CD4-positive, alpha-beta memory T cell (primary cell): ENCODE results near the gene BLTP1. TPM values are rescaled to one million over a fixed set of nuclear protein-coding genes. Genes with fewer than 3 reads are reported as not detected.

Source experiments
- CTCF ChIA-PET: fragments of 350-600 bp; sonication (Branson Sonifier 250); formaldehyde crosslinking; loops from one replicate; lab custom pipeline; 2021; ENCODE audit warnings: inconsistent platforms; ENCODE audit not compliant: partially characterized antibody; lab: Charles Lee
- POLR2A ChIA-PET: fragments of 350-600 bp; sonication (Branson Sonifier 250); formaldehyde crosslinking; loops from one replicate; lab custom pipeline; 2021; ENCODE audit not compliant: partially characterized antibody; lab: Charles Lee
- DNase-seq, 5 donors: peaks; one replicate each; pipeline versions ENCODE4 v3.0.0 to v3.0.0-alpha.2; 2020 to 2022; ENCODE audit warnings: mixed read lengths in 1 of 5
- H3K27ac ChIP-seq: one replicate; pipeline ENCODE4 v1.7.0; 2013; ENCODE audit warnings: low read depth, low read length
- H3K27me3 ChIP-seq: 2 replicates; pipeline ENCODE4 v1.7.0; 2013; ENCODE audit warnings: mild to moderate bottlenecking, low read length, moderate library complexity; ENCODE audit not compliant: insufficient read depth
- H3K36me3 ChIP-seq: 2 replicates; pipeline ENCODE4 v1.7.0; 2013; ENCODE audit warnings: mild to moderate bottlenecking, low read length, moderate library complexity; ENCODE audit not compliant: insufficient read depth
- H3K4me1 ChIP-seq: 2 replicates; pipeline ENCODE4 v1.7.0; 2013; ENCODE audit warnings: mild to moderate bottlenecking, low read length, moderate library complexity; ENCODE audit not compliant: insufficient read depth
- H3K4me3 ChIP-seq, 2 donors: one replicate each; pipeline ENCODE4 v1.7.0; 2013; ENCODE audit warnings: low read length in 2 of 2, mild to moderate bottlenecking in 1 of 2
- H3K9me3 ChIP-seq, 2 donors: one replicate each; pipeline ENCODE4 v1.7.0; 2013; ENCODE audit warnings: low read length in 2 of 2, control low read depth in 1 of 2; ENCODE audit not compliant: control insufficient read depth in 1 of 2
- H3K27ac Mint-ChIP-seq, 7 donors: one replicate each; pipeline ENCODE4 v1.8.0; 2020 to 2021; ENCODE audit warnings: mixed read lengths in 7 of 7, mild to moderate bottlenecking in 6 of 7, inconsistent platforms in 3 of 7, moderate library complexity in 3 of 7
- H3K27me3 Mint-ChIP-seq, 2 donors: one replicate each; pipeline ENCODE4 v1.8.0; 2020 to 2021; ENCODE audit warnings: mixed read lengths in 2 of 2
- H3K36me3 Mint-ChIP-seq, 2 donors: one replicate each; pipeline ENCODE4 v1.8.0; 2020 to 2021; ENCODE audit warnings: mixed read lengths in 2 of 2, inconsistent platforms in 1 of 2, mild to moderate bottlenecking in 1 of 2
- H3K4me1 Mint-ChIP-seq, 4 donors: one replicate each; pipeline ENCODE4 v1.8.0; 2020 to 2021; ENCODE audit warnings: mixed read lengths in 4 of 4, mild to moderate bottlenecking in 1 of 4
- H3K4me3 Mint-ChIP-seq, 8 donors: one replicate each; pipeline ENCODE4 v1.8.0; 2020 to 2021; ENCODE audit warnings: mixed read lengths in 8 of 8, mild to moderate bottlenecking in 7 of 8, moderate library complexity in 6 of 8, inconsistent platforms in 3 of 8
- H3K9me3 Mint-ChIP-seq, 8 donors: one replicate each; pipeline ENCODE4 v1.8.0; 2020 to 2021; ENCODE audit warnings: mixed read lengths in 8 of 8, mild to moderate bottlenecking in 5 of 8, inconsistent platforms in 3 of 8, moderate library complexity in 1 of 8
- intact Hi-C: fragments of 100-400 bp; cut with micrococcal nuclease; formaldehyde crosslinking; loops from one replicate; pipeline ENCODE4 v1.15.1; 2023
- polyA plus RNA-seq, 2 donors: library from polyadenylated mRNA; unstranded; fragments of 300-500 nt; fragmentation: Illumina TruSeq; gene quantifications; one replicate each; pipeline ENCODE4 v1.2.3, GENCODE V29; 2021
- total RNA-seq, 2 experiments: library from RNA; stranded (reverse); gene quantifications; one replicate each; pipeline ENCODE4 v1.2.3, GENCODE V29; 2021

BLTP1 gene
- total and polyA plus RNA-seq, 4 experiments from 2014 or later, result 3.5 to 87.5 (median 48.2) TPM

- Histone ChIP-seq H3K27me3 (no peaks in the 10 kb centered on the region), H3K36me3 (no peaks in the 10 kb centered on the region), H3K9me3 (no peaks in the 10 kb centered on the region), H3K27ac (no peak overlapping the region), H3K4me3 (no peak overlapping the region), H3K4me1 (peaks cover 25% of the 10 kb centered on the region)
- Mint-ChIP-seq H3K27ac (no peak overlapping the region), H3K4me1 (peaks cover 20 to 29% (median 24%) of the 10 kb centered on the region in 4 donors), H3K9me3 (peaks cover 5 to 29% (median 22%) of the 10 kb centered on the region in 8 donors), H3K4me3 (no peak overlapping the region), H3K27me3 (no peaks in the 10 kb centered on the region), H3K36me3 (peaks cover 8 to 15% of the 10 kb centered on the region in 2 donors)
- POLR2A ChIA-PET, result interaction anchor here (1.8 kb wide), 1 partner anchor 11 kb away, joined by 5 read pairs; no protein-coding TSS in a partner anchor
- CTCF ChIA-PET, result interaction anchor here (1.2 kb wide), 1 partner anchor 11 kb away, joined by 4 read pairs; no protein-coding TSS in a partner anchor
- intact Hi-C loops, result loop anchor here (5.0 kb wide), 1 partner anchor 33 kb away; the partner anchor contains the start of gene BLTP1
- no peak for DNase-seq
These were observed 32.4 kb upstream of the BLTP1 start for GRCh38 chr4:122119739-122120138.

- no peak for DNase-seq
- H3K36me3 ChIP-seq, result no peaks in the 10 kb centered on the region
- no peaks in the 10 kb centered on the region for H3K27me3 ChIP-seq
- no peak overlapping the region for H3K4me3 ChIP-seq
- intact Hi-C loops, result no loop called here
- H3K4me1 Mint-ChIP-seq, result peaks cover 18 to 25% (median 22%) of the 10 kb centered on the region in 4 donors
- H3K36me3 Mint-ChIP-seq, result peaks cover 8 to 15% of the 10 kb centered on the region in 2 donors
- no peak overlapping the region for H3K27ac Mint-ChIP-seq
- H3K27me3 Mint-ChIP-seq, result no peaks in the 10 kb centered on the region
- peaks cover 5 to 29% (median 22%) of the 10 kb centered on the region in 8 donors for H3K9me3 Mint-ChIP-seq
- ChIA-PET CTCF (interaction anchor here (0.7 kb wide), 1 partner anchor 77 kb away, joined by 3 read pairs; no protein-coding TSS in a partner anchor), POLR2A (interaction anchor here (1.8 kb wide), 1 partner anchor 9 kb away, joined by 5 read pairs; no protein-coding TSS in a partner anchor)
- no peak overlapping the region for H3K27ac ChIP-seq
- no peaks in the 10 kb centered on the region for H3K9me3 ChIP-seq
- H3K4me3 Mint-ChIP-seq, result no peak overlapping the region
- H3K4me1 ChIP-seq, result peaks cover 23% of the 10 kb centered on the region
These were observed 30.5 kb upstream of the BLTP1 start for GRCh38 chr4:122121593-122121992.

GRCh38 chr4:122122083-122122482, 30.0 kb upstream of the BLTP1 start:
- H3K36me3 Mint-ChIP-seq, result peaks cover 8 to 15% of the 10 kb centered on the region in 2 donors
- POLR2A ChIA-PET, result no interaction called here

DNA sequence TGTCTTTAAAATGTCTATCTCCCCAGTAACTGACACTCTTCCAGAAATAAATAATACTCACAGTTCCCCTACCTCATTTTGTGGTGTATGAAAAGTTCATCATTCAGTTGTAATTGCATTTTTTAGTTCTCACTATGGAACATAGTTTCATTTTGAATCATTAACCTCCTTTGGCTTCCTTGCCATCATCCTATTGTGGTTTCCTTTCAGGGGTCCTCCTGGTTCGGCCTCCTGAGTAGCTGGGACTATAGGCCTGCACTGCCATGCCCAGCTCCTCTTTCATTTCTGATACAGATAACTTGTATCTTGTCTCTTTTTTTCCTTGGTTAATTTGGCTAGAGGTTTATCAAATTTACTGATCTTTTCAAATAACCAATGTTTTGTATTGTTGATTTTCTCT, 23.1 kb upstream of the BLTP1 start:
- ChIA-PET POLR2A (interaction anchor here (1.0 kb wide), 1 partner anchor 23 kb away, joined by 3 read pairs; the partner anchor contains the start of gene BLTP1), CTCF (no interaction called here)
- H3K4me1 Mint-ChIP-seq, result peaks cover 16 to 34% (median 22%) of the 10 kb centered on the region in 4 donors
- intact Hi-C loops, result no loop called here
- no peak overlapping the region for H3K4me3 Mint-ChIP-seq
- Histone ChIP-seq H3K4me1 (peaks cover 21% of the 10 kb centered on the region), H3K9me3 (no peaks in the 10 kb centered on the region), H3K27me3 (no peaks in the 10 kb centered on the region), H3K36me3 (no peaks in the 10 kb centered on the region), H3K27ac (no peak overlapping the region), H3K4me3 (no peak overlapping the region)
- peaks cover under 1 to 12% (median 4%) of the 10 kb centered on the region in 8 donors for H3K9me3 Mint-ChIP-seq
- peak overlapping the region in 1 of 7 donors; percentile 70 for H3K27ac Mint-ChIP-seq
- H3K36me3 Mint-ChIP-seq, result peaks cover 9 to 11% of the 10 kb centered on the region in 2 donors
- no peak for DNase-seq
- H3K27me3 Mint-ChIP-seq, result no peaks in the 10 kb centered on the region

More at GRCh38 chr4:122122083-122122482, 30.0 kb upstream of the BLTP1 start:
- intact Hi-C loops, result no loop called here
- Histone ChIP-seq H3K9me3 (no peaks in the 10 kb centered on the region), H3K4me1 (peaks cover 18% of the 10 kb centered on the region), H3K4me3 (no peak overlapping the region), H3K36me3 (no peaks in the 10 kb centered on the region), H3K27me3 (no peaks in the 10 kb centered on the region), H3K27ac (no peak overlapping the region)
- Mint-ChIP-seq H3K4me1 (peaks cover 14 to 20% (median 17%) of the 10 kb centered on the region in 4 donors), H3K27me3 (no peaks in the 10 kb centered on the region), H3K9me3 (peaks cover 5 to 29% (median 22%) of the 10 kb centered on the region in 8 donors), H3K4me3 (no peak overlapping the region), H3K27ac (no peak overlapping the region)
- CTCF ChIA-PET, result interaction anchor here (0.7 kb wide), 1 partner anchor 77 kb away, joined by 3 read pairs; no protein-coding TSS in a partner anchor
- DNase-seq, result no peak

DNA sequence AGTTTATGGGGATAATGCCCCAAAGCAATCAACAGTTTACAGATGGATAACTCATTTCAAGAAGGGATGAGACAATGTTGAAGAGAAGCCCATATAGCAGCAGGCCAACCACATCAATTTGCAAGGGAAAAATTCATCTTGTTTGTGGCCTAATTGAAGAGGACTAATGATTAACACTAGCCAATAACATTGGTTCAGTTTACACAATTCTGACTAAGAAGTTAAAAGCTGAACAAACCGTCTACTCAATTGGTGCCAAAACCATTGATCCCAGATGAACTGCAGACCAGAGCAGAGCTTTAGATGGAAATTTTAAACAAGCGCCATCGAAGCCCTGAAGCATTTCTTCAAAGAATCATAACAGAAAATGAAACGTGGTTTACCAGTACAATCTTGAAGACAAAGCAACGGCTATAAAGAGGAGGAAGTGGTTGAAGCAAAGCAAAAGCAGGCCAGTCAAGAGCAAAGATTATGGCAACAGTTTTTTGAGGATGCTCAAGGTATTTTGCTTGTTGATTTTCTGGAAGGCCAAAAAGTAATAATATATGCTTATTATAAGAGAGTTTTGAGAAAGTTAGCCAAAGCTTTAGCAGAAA, 20.5 kb upstream of the BLTP1 start:
- H3K27me3 ChIP-seq, result no peaks in the 10 kb centered on the region
- H3K36me3 ChIP-seq, result no peaks in the 10 kb centered on the region
- H3K4me3 ChIP-seq, result no peak overlapping the region
- peak in 4 of 5 donors; percentile 43 to 62 (median 53) for DNase-seq
- ChIA-PET POLR2A (interaction anchor here (1.3 to 4.7 kb wide), 5 partner anchors 11 to 601 kb away, joined by 3 to 40 read pairs (median 5); partner anchors contain the start of genes BBS12, BLTP1 and CCNA2), CTCF (interaction anchor here (0.9 to 1.0 kb wide), 2 partner anchors 19 to 20 kb away, joined by 3 read pairs; no protein-coding TSS in a partner anchor)
- H3K27ac ChIP-seq, result peak overlapping the region; percentile 11
- intact Hi-C loops, result loop anchor here (2.0 kb wide), 1 partner anchor 21 kb away; the partner anchor contains the start of gene BLTP1
- peaks cover 16 to 34% (median 22%) of the 10 kb centered on the region in 4 donors for H3K4me1 Mint-ChIP-seq
- no peaks in the 10 kb centered on the region for H3K27me3 Mint-ChIP-seq
- peaks cover 0 to 9% (median 3%) of the 10 kb centered on the region in 8 donors for H3K9me3 Mint-ChIP-seq
- H3K4me1 ChIP-seq, result peaks cover 21% of the 10 kb centered on the region
- H3K9me3 ChIP-seq, result no peaks in the 10 kb centered on the region
- peak overlapping the region; percentile 28 to 95 (median 89) for H3K27ac Mint-ChIP-seq
- H3K36me3 Mint-ChIP-seq, result peaks cover 7 to 11% of the 10 kb centered on the region in 2 donors
- peak overlapping the region; percentile 13 to 74 (median 54) for H3K4me3 Mint-ChIP-seq

DNA sequence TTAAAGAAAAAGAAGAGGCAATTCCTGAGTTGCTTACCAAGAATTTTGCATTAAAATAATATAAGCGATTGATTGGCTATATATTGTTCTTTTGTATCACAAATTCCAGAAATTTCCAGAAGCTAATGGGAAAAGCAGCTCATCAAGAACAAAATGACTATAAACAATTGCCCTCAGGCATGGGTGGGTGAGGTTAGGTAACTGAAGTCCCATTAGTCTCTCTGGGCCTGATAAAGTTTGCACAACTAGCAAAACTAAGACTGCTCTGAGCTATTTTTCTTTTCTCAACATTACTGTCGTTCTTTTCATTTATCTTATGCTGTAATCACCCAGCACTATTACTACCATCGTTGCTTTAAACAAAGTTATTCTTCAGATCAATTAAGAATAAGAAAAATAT, 19.2 kb upstream of the BLTP1 start:
- H3K4me3 ChIP-seq, result no peak overlapping the region
- no peak overlapping the region for H3K4me3 Mint-ChIP-seq
- no peak overlapping the region for H3K27ac ChIP-seq
- ChIA-PET CTCF (interaction anchor here (1.1 to 1.3 kb wide), 2 partner anchors 232 to 585 kb away, joined by 3 to 4 read pairs; no protein-coding TSS in a partner anchor), POLR2A (interaction anchor here (4.7 kb wide), 1 partner anchor 18 kb away, joined by 40 read pairs; the partner anchor contains the start of gene BLTP1)
- no peaks in the 10 kb centered on the region for H3K9me3 ChIP-seq
- no peaks in the 10 kb centered on the region for H3K27me3 Mint-ChIP-seq
- peaks cover 0 to 9% (median 2%) of the 10 kb centered on the region in 8 donors for H3K9me3 Mint-ChIP-seq
- peaks cover 21% of the 10 kb centered on the region for H3K4me1 ChIP-seq
- intact Hi-C loops, result no loop called here
- H3K4me1 Mint-ChIP-seq, result peaks cover 16 to 34% (median 22%) of the 10 kb centered on the region in 4 donors
- H3K36me3 Mint-ChIP-seq, result peaks cover 7 to 11% of the 10 kb centered on the region in 2 donors
- no peak for DNase-seq
- no peak overlapping the region for H3K27ac Mint-ChIP-seq
- H3K36me3 ChIP-seq, result no peaks in the 10 kb centered on the region
- no peaks in the 10 kb centered on the region for H3K27me3 ChIP-seq

DNA sequence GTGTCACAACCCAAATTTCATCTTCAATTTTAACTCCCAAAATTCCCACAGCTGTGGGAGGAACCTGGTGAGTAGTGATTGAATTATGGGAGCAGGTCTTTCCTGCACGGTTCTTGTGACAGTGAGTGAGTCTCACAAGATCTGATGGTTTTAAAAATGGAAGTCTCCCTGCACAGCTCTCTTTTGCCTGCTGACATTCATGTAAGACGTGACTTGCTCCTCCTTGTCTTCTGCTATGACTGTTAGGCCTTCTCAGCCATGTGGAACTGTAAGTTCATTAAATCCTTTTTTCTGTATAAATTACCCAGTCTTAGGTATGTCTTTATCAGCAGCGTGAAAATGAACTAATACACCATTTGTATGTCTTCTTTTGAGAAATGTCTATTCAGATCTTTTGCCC, 13.0 kb upstream of the BLTP1 start:
- Histone ChIP-seq H3K27ac (no peak overlapping the region), H3K36me3 (no peaks in the 10 kb centered on the region), H3K9me3 (no peaks in the 10 kb centered on the region), H3K4me1 (no peaks in the 10 kb centered on the region), H3K27me3 (no peaks in the 10 kb centered on the region), H3K4me3 (no peak overlapping the region)
- Mint-ChIP-seq H3K9me3 (peaks cover 0 to 2% (median 0%) of the 10 kb centered on the region in 8 donors), H3K27me3 (peaks cover 0 to 3% of the 10 kb centered on the region in 2 donors), H3K4me3 (no peak overlapping the region), H3K27ac (no peak overlapping the region), H3K4me1 (no peaks in the 10 kb centered on the region), H3K36me3 (no peaks in the 10 kb centered on the region)
- ChIA-PET POLR2A (no interaction called here), CTCF (no interaction called here)
- no peak for DNase-seq
- intact Hi-C loops, result no loop called here
